HL-60/S4 treated with retinoic acid at 250 ng/mL for 4 days and 3 days (cell line): ENCODE results near the gene ENTPD6.
"Not testable (repeated sequence)": the region's sequence is repeated elsewhere in the genome, so short reads cannot be mapped to it uniquely, and the experiment has no call there.

Source experiments
- in situ Hi-C: fragments of 300-500 bp; cut with MboI; formaldehyde crosslinking; loops from 2 replicates; pipeline ENCODE4 v1.7.0; 2022; ENCODE audit warnings: low sequenced_read_pairs

ENTPD6 gene

DNA sequence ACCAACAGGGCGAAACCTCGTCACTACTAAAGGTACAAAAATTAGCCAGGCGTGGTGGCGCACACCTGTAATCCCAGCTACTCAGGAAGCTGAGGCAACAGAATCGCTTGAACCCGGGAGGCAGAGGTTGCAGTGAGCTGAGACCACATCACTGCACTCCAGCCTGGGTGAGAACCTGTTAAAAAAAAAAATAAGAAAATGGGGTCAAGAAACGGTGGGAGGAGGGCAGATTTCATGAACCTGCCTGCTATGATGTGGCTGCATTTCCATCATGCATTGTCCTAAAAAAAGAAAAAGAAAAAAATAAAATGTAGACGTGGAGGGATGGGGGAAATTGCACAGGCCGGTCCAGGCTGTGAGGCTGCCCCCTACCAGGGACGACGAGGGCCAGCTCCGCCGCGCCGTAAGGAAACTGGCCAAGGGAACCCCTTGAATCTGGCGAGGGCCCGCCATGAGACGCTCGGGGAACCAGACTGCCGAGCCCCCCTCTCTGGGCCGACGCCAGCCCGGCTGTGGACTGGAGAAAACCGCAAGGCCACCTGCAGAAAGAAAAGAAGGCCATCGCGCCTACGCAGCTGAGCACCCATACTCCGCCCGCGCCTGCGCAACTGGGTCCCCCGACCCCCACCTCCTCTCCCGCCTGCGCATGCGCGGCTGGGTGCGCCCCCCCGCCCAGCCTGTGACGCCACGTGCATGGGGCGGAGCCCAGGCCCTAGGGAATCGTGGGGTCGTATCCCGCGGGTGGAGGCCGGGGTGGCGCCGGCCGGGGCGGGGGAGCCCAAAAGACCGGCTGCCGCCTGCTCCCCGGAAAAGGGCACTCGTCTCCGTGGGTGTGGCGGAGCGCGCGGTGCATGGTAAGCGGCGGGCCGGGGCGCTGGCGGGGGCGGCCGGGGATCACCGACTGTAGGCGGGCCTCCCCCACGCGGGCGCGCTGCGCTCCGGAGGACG lies at the start of gene ENTPD6:
TSS of gene ENTPD6 (plus strand) at position 699 of the 948 bp plus-strand sequence. CDS start 10,825 bp downstream, outside the sequence.
- in situ Hi-C loops = no loop called here

GRCh38 chr20:25146976-25147375 lies 48.5 kb upstream of the ENTPD6 start:
- in situ Hi-C loops = no loop called here

GRCh38 chr20:25147716-25148115 lies 47.8 kb upstream of the ENTPD6 start:
- in situ Hi-C loops = no loop called here

GRCh38 chr20:25148181-25148981 lies 47.1 kb upstream of the ENTPD6 start:
- in situ Hi-C loops = no loop called here

DNA sequence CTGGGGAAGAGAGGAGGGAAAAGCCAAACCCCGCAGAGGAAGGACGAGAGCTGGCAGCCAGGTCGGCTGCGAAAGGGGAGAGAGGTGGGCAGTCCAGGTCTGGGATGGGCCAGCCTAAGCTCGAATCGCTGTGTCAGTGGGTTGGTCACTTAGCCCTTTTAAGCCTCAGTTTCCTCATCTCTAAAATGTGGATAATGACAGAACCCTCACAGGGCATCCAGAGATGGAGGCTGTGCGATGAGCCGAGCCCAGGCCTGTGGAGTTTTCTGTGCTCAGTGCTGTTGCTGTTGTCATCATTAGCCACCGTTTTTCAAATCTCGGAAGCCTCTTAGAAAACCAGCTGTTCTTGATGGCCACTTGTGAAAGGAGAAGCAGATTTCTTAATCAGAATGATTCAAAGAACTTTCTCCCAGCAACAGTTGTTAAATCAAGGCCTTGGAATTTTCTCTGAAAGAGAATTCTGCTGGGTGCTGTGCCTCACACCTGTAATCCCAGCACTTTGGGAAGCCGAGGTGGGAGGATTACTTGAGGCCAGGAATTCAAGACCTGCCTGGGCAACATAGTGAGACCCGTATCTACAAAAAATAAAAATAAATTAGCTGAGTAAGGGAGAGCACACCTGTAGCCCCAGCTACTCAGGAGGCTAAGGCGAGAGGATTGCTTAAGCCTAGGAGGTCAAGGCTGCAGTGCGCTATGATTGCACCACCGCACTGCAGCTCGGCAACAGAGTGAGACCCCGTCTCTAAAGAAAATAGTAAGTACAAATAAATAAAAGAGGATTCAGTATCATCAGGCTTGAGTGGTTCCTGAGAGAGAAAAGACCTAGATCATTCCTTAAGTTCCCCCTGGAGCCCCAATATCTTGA lies 46.3 kb upstream of the ENTPD6 start:
- in situ Hi-C loops = no loop called here

DNA sequence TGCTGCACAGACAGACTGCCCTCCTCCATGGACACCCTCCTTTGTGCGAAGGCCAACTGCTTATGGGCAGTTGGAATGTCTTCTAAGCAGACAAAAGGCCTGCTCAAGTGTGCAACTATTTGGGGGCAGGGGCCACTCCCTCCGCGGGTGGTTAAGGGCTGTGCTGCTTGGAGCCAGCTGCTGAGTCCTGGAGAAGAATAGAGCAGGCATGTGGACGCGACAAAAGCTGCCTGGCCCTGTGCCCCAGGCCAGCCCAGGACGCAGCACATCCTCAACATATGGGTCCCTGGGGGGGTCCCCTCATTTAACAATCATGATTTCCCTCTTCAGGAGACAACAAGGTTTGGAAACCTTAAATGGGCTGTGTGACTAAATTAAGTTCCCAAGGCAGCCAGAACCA lies 45.5 kb upstream of the ENTPD6 start:
- in situ Hi-C loops = no loop called here

- in situ Hi-C loops = no loop called here
Measured at GRCh38 chr20:25158043-25158442, 37.5 kb upstream of the ENTPD6 start.

DNA sequence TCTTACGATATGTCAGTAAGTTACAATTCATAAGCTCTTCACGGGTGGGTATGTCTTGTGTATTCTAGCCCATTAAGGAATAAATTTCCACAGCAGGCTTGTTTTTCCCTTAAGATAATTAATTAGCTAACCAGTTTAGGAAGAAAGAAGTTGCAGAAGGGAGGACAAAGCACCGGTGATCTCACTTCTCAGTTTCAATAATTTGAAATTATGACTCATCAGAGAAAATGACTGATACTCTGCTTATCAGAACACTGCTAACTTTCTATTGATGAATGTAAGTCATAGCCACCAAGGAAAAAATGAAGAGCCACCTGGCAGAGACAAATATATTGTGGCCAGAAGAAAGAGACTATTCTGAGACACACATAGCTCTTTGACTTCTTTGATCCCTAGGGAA lies 35.0 kb upstream of the ENTPD6 start:
- in situ Hi-C loops = no loop called here

DNA sequence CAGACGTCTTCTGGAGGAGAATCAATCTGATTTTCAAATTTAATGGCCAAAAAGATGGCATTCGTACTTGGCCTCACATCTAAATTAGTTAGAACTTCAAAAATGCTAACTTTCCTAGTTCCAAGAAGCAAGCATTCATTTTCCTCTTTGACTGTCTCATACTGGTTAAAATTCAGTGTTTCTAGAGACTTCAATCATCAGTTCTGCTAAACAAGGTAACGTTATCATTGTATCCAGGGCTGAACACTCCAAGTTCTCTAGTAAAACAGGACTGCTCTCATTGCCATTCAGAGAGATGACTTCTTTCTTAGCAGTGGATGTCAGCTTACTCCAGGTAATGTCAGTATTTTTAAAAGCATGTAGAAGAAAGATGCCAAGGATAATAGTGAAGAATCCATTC lies 34.6 kb upstream of the ENTPD6 start:
- in situ Hi-C loops = no loop called here

DNA sequence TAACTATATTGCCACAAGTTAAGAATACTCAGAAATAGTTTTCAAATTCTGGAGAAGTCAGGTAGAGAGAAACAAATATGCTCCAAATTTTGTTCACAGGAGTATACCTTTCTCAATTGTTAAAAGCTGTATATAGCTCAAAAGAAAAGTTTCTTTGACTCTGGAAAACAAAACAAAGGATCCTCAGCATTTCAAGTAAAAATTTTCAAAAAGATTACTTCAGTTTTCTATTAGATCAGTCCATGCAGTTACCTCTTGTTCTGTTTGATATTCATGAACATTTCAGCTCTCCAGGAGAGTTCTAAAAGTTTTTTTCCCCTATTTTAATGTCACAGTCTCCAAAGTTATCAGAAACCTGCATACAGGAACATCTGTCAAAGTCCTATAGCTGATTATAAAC lies 30.4 kb upstream of the ENTPD6 start:
- in situ Hi-C loops = no loop called here

DNA sequence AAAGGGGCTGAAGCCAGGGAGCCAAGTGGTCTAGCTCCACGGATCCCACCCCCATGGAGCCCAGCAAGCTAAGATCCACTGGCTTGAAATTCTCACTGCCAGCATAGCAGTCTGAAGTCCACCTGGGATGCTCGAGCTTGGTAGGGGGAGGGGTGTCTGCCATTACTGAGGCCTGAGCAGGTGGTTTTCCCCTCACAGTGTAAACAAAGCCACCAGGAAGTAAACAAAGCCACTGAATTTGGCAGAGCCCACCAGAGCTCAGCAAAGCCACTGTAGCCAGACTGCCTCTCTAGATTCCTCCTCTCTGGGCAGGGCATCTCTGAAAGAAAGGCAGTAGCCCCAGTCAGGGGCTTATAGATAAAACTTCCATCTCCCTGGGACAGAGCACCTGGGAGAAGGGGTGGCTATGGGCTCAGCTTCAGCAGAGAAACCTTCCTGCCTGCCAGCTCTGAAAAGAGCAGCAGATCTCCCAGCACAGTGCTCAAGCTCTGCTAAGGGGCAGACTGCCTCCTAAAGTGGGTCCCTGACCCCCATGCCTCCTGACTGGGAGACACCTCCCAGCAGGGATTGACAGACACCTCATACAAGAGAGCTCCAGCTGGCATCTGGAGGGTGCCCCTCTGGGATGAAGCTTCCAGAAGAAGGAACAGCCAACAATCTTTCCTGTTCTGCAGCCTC lies 29.3 kb upstream of the ENTPD6 start:
- in situ Hi-C loops = not testable (repeated sequence)

DNA sequence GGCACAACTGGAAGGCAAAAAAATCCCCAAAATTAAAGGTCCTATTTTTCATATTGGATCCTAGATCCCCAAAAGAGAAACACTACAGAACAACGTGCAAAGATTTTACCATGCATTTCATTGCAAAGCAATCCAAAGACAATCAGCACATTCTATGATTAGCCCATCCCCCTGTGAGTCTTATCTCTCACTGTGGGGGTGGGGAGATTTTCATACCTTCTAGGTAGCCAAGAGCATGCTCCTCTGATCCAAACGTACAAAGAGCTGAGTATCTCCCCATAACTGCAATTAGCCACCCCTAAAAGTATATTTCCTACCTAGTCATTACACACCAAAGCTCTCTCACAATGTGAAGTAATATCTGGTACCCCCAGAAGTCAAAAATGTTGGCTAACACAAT lies 22.2 kb upstream of the ENTPD6 start:
- in situ Hi-C loops = loop anchor here (10.0 kb wide), 1 partner anchor 179 kb away; the partner anchor contains the start of gene APMAP

DNA sequence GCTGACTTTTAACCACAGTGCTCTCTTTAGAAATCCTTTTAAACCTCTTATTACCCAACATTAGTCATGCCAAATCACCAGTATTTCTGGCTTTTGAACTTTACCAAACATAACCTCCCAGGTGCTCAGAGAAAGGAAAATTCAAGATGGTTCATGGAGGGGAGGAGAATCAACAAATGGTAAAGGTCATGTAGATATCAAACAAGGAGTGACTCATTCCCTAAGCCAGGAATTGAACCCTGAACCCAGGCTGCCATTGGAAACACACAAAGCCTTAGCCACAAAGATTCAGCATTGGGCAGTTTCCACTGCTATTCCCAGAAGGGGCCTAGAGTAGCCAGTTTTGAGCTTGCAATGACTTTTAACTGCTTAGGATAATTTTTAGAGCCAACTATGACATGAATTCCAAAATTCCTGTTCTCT lies 21.6 kb upstream of the ENTPD6 start:
- in situ Hi-C loops = loop anchor here (10.0 kb wide), 1 partner anchor 179 kb away; the partner anchor contains the start of gene APMAP

DNA sequence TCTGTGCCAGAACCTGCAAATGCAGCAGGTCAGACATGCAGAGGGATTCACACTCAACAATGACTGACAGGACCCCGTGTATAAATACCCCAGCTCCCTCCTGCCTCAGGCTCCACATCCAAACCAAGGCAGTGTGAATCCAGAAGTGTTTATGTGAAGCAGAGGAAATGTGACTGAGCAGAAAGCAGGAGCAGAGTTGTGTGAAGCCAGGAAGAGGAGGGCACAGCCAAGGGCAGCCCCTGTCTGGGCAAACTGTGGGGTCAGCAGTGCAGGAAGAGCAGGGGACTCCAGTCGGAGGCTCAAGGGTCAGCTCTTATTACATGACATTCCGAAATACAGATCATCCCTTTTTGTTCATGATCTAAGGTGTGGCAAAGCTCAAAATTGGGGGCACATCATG lies 19.3 kb upstream of the ENTPD6 start:
- in situ Hi-C loops = loop anchor here (10.0 kb wide), 1 partner anchor 181 kb away; the partner anchor contains the start of gene APMAP

- in situ Hi-C loops = loop anchor here (10.0 kb wide), 1 partner anchor 183 kb away; the partner anchor contains the start of gene APMAP
Measured at GRCh38 chr20:25177890-25178321, 17.6 kb upstream of the ENTPD6 start.

GRCh38 chr20:25178563-25179438 lies 16.7 kb upstream of the ENTPD6 start:
- in situ Hi-C loops = loop anchor here (10.0 kb wide), 1 partner anchor 184 kb away; the partner anchor contains the start of gene APMAP

DNA sequence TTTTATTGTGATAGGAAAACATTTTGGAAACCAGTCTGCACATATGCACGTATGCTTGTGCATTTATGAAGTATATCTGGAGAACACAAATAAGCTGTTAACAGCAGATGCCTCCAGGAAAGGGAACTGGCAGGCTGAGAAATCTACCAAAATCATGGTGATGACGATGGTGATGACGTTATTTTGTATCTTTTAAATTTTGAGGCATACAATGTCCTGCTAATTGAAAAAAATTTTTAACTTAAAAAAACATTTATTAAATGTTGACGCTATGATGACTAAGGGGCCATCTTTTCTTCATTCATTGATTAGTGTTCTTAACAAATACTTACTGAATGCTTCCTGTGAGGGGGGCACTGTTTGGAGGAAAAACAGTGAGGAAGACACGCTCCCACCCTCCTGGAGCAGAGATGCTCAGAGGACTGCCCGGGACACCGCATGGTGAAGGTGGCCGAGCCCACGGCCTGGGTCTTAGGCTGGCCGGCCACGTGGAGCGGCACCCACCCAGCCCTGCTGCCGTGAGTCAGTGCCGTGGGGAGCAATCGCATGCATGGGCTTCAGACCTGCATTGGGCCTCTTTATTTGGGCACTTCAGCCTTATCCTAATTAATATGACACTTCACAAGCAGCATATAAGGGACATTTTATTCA lies 15.9 kb upstream of the ENTPD6 start:
- in situ Hi-C loops = loop anchor here (10.0 kb wide), 1 partner anchor 185 kb away; the partner anchor contains the start of gene APMAP

- in situ Hi-C loops = not testable (repeated sequence)
Measured at GRCh38 chr20:25184391-25184790, 11.1 kb upstream of the ENTPD6 start.
